Ishikawa (cell line): ENCODE measurements around the gene CNTNAP2.

Experiments
- EGR1 ChIP-seq: IDR thresholded peaks from 2 replicates; pipeline ENCODE4 v1.6.1; 2012
- TEAD4 ChIP-seq: IDR thresholded peaks from 2 replicates; pipeline ENCODE4 v1.6.1; 2012
- TF ChIP-seq, protein P1 (sequence below): IDR thresholded peaks from 2 replicates; pipeline ENCODE4 v1.6.1; 2012

DNA sequence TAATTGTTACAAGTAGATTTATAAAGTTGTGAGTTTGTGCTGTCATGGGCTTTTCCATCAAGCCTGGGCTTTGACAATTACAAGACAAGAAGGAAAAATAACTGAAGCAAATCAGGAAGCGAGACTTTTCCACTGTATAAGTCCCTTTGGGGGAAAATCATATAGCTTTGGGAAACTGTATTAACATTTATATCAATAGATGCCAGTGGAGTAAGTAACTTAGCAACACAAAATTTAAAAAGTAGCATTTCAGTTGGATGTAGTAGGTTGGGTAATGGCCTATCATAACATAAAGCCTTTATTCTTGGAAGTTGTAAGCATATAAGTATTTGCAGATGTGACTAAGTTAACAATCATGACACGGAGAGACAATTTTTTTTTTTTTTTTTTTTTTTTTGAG, 931.1 kb downstream of the CNTNAP2 start:
- TF ChIP-seq EGR1, result no peak
- TF ChIP-seq, protein P1, sequence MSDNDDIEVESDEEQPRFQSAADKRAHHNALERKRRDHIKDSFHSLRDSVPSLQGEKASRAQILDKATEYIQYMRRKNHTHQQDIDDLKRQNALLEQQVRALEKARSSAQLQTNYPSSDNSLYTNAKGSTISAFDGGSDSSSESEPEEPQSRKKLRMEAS, result no peak
- no peak for TF ChIP-seq TEAD4
